Esophagus muscularis mucosa (tissue), 4 donors: Measurements from ENCODE around the gene ZBTB45. TPM values are rescaled to one million over a fixed set of nuclear protein-coding genes. Genes with fewer than 3 reads are reported as not detected.

Experiments
- DNase-seq: peaks from one replicate; pipeline ENCODE4 v3.0.0-alpha.2; 2017; ENCODE audit errors: extremely low spot score
- H3K27ac ChIP-seq, 4 donors: fragments of 200-600 bp; sonication (generic); replicated peaks in 1 of 4; 1 replicate in 3 of 4; 2 replicates in 1 of 4; pipeline ENCODE4 v1.5.1; 2016 to 2019; ENCODE audit warnings: mild to moderate bottlenecking in 1 of 4
- H3K27me3 ChIP-seq, 4 donors: fragments of 200-600 bp; sonication (generic); one replicate each; pipeline versions ENCODE4 v1.5.1 to v1.6.0; 2016 to 2019
- H3K36me3 ChIP-seq, 4 donors: fragments of 200-600 bp; sonication (generic); one replicate each; pipeline ENCODE4 v1.5.1; 2016 to 2019
- H3K4me1 ChIP-seq, 4 donors: fragments of 200-600 bp; sonication (generic); one replicate each; pipeline ENCODE4 v1.5.1; 2016 to 2019
- H3K4me3 ChIP-seq, 4 donors: fragments of 200-600 bp; sonication (generic); 1 replicate in 2 of 4; 2 replicates in 2 of 4; pipeline ENCODE4 v1.5.1; 2016 to 2019; ENCODE audit warnings: mild to moderate bottlenecking in 4 of 4, moderate library complexity in 1 of 4
- H3K9me3 ChIP-seq, 4 donors: fragments of 200-600 bp; sonication (generic); 1 replicate in 3 of 4; 2 replicates in 1 of 4; pipeline ENCODE4 v1.5.1; 2016 to 2019
- EP300 ChIP-seq: sonication (generic); formaldehyde crosslinking; IDR thresholded peaks from one replicate; pipeline ENCODE4 v1.6.1; 2017; ENCODE audit warnings: antibody characterized with exemption
- POLR2A ChIP-seq: fragments of 450-650 bp; IDR thresholded peaks from one replicate; pipeline ENCODE4 v1.6.1; 2017; ENCODE audit warnings: antibody characterized with exemption, moderate library complexity, mild to moderate bottlenecking, low read depth
- POLR2AphosphoS5 ChIP-seq, 2 donors: sonication (generic); formaldehyde crosslinking; IDR thresholded peaks; one replicate each; pipeline ENCODE4 v1.6.1; 2017; ENCODE audit warnings: antibody characterized with exemption in 2 of 2
- WGBS: methylation state at CpG from one replicate; pipeline ENCODE4 v1.1.5; 2018; 5-methylcytosine and 5-hydroxymethylcytosine counted together
- intact Hi-C: fragments of 100-400 bp; cut with DNase I; formaldehyde crosslinking; loops from one replicate; pipeline ENCODE4 v1.15.1; 2023
- total RNA-seq, 4 donors: library from RNA; depleted of rRNA; stranded (reverse); fragments of >200 nt; gene quantifications; one replicate each; pipeline versions ENCODE4 v1.1.0 to v1.2.1, GENCODE V29; 2016
- TF ChIP-seq, protein P1 (sequence below), 3 experiments: fragments of 200-600 bp in 2 of 3; fragments of 450-650 bp in 1 of 3; sonication (generic) in 2 of 3; IDR thresholded peaks; one replicate each; pipeline ENCODE4 v1.5.1; 2017 to 2019; ENCODE audit warnings: antibody characterized with exemption in 3 of 3, mild to moderate bottlenecking in 2 of 3, moderate library complexity in 1 of 3

Gene ZBTB45
- total RNA-seq, 4 donors from 2014 or later, result 8.8 to 20.0 (median 12.1) TPM

GRCh38 chr19:58516246-58516836 lies 3.3 kb downstream of the ZBTB45 start:
- 92% methylated on average over 15 of the region's 25 CpGs for WGBS
- Histone ChIP-seq H3K27ac (peak overlapping the region in 1 of 4 donors; percentile 27), H3K4me3 (no peak overlapping the region), H3K9me3 (no peaks in the 10 kb centered on the region), H3K27me3 (no peaks in the 10 kb centered on the region), H3K4me1 (peaks cover 51 to 71% (median 69%) of the 10 kb centered on the region in 4 donors), H3K36me3 (peaks cover 15 to 36% (median 29%) of the 10 kb centered on the region in 4 donors)
- TF ChIP-seq EP300, result no peak
- TF ChIP-seq POLR2AphosphoS5 (IDR thresholded peaks at IDR 0.05), result no peak
- TF ChIP-seq POLR2A, result no peak
- TF ChIP-seq, protein P1, sequence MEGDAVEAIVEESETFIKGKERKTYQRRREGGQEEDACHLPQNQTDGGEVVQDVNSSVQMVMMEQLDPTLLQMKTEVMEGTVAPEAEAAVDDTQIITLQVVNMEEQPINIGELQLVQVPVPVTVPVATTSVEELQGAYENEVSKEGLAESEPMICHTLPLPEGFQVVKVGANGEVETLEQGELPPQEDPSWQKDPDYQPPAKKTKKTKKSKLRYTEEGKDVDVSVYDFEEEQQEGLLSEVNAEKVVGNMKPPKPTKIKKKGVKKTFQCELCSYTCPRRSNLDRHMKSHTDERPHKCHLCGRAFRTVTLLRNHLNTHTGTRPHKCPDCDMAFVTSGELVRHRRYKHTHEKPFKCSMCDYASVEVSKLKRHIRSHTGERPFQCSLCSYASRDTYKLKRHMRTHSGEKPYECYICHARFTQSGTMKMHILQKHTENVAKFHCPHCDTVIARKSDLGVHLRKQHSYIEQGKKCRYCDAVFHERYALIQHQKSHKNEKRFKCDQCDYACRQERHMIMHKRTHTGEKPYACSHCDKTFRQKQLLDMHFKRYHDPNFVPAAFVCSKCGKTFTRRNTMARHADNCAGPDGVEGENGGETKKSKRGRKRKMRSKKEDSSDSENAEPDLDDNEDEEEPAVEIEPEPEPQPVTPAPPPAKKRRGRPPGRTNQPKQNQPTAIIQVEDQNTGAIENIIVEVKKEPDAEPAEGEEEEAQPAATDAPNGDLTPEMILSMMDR (IDR thresholded peaks at IDR 0.05), result no peak
- DNase-seq, result no peak
- intact Hi-C loops, result no loop called here

DNA sequence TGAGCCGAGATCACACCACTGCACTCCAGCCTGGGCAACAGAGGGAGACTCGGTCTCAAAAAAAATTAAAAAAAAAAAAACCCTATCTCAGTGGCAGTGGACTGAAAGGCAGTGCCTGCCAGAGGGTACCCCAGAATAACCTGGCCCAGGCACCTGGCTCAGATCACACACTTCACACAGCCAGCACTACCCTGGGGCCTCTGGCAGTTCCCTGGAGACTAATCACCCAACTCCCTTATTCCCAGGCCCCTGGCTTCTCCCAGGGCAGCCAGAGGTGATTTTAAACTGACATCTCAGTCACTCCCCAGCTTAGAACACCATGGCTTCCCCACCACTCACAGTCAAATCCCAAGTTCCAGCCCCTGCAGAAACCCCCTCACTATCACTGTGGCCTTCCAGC lies 4.4 kb downstream of the ZBTB45 start:
- 100% methylated on average over 2 of the region's 2 CpGs for WGBS
- no peak for TF ChIP-seq EP300
- Histone ChIP-seq H3K4me1 (peaks cover 46 to 65% (median 62%) of the 10 kb centered on the region in 4 donors), H3K27ac (peak overlapping the region in 3 of 4 donors; percentile 23 to 76 (median 69)), H3K27me3 (no peaks in the 10 kb centered on the region), H3K4me3 (no peak overlapping the region), H3K9me3 (no peaks in the 10 kb centered on the region), H3K36me3 (peaks cover 15 to 36% (median 29%) of the 10 kb centered on the region in 4 donors)
- intact Hi-C loops, result no loop called here
- no peak for DNase-seq

- 50% methylated on average over 2 of the region's 3 CpGs for WGBS
- H3K27ac ChIP-seq, result peak overlapping the region; percentile 69 to 79 (median 75)
- peaks cover 44 to 61% (median 59%) of the 10 kb centered on the region in 4 donors for H3K4me1 ChIP-seq
- peaks cover 15 to 36% (median 29%) of the 10 kb centered on the region in 4 donors for H3K36me3 ChIP-seq
- H3K27me3 ChIP-seq, result no peaks in the 10 kb centered on the region
- no peak for TF ChIP-seq EP300
- TF ChIP-seq, protein P1 (IDR thresholded peaks at IDR 0.05), result no peak
- TF ChIP-seq POLR2AphosphoS5 (IDR thresholded peaks at IDR 0.05), result no peak
- no peak for TF ChIP-seq POLR2A
- no peak for DNase-seq
- intact Hi-C loops, result no loop called here
- no peaks in the 10 kb centered on the region for H3K9me3 ChIP-seq
- H3K4me3 ChIP-seq, result peak overlapping the region; percentile 45 to 63 (median 50)
Measured at GRCh38 chr19:58514564-58515022, 5.0 kb downstream of the ZBTB45 start.

- H3K4me3 ChIP-seq, result peak overlapping the region; percentile 45 to 63 (median 50)
- DNase-seq, result no peak
- no peaks in the 10 kb centered on the region for H3K9me3 ChIP-seq
- WGBS, result 27% methylated on average over 31 of the region's 66 CpGs
- no peaks in the 10 kb centered on the region for H3K27me3 ChIP-seq
- peak overlapping the region; percentile 69 to 79 (median 75) for H3K27ac ChIP-seq
- peaks cover 44 to 59% (median 57%) of the 10 kb centered on the region in 4 donors for H3K4me1 ChIP-seq
- intact Hi-C loops, result no loop called here
- TF ChIP-seq POLR2AphosphoS5 (IDR thresholded peaks at IDR 0.05) (peak; percentile 69 to 90), POLR2A (no peak), EP300 (no peak)
- TF ChIP-seq, protein P1 (IDR thresholded peaks at IDR 0.05), result peak in 2 of 3 experiments; percentile 95 to 96
- H3K36me3 ChIP-seq, result peaks cover 15 to 36% (median 29%) of the 10 kb centered on the region in 4 donors
Measured at GRCh38 chr19:58513694-58514563, 5.7 kb downstream of the ZBTB45 start.

DNA sequence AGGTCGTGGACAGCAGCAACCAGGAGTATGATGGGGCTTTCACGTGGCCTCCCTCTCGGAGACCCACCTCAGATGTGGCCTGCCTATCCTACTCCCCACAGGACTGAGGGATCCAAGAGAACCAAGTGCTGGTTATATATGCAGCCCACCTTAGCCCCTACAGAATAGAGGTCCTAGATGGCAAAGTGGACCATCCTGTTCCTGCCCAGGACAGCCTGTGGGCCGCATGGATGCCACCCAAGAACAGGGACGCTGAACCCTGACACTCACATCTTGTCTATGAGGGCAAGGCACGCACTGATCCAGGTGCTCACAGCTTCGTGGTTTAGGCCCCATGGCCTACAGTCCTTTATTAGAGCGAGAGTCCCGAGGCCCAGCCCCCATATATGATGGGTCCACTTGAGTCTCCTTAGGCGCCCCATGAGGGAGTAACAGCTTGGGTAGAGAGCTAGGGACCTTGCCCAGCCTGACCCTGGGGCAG lies 6.4 kb downstream of the ZBTB45 start:
- no peak for TF ChIP-seq POLR2AphosphoS5 (IDR thresholded peaks at IDR 0.05)
- no peak for TF ChIP-seq POLR2A
- TF ChIP-seq, protein P1 (IDR thresholded peaks at IDR 0.05), result no peak
- no peak for TF ChIP-seq EP300
- Histone ChIP-seq H3K4me3 (peak overlapping the region in 1 of 4 donors; percentile 45), H3K27ac (peak overlapping the region; percentile 69 to 79 (median 75)), H3K9me3 (no peaks in the 10 kb centered on the region), H3K36me3 (peaks cover 15 to 36% (median 29%) of the 10 kb centered on the region in 4 donors), H3K4me1 (peaks cover 38 to 52% (median 50%) of the 10 kb centered on the region in 4 donors), H3K27me3 (no peaks in the 10 kb centered on the region)
- intact Hi-C loops, result no loop called here
- DNase-seq, result no peak
- WGBS, result 83% methylated on average over 9 of the region's 10 CpGs
